GM12878 (cell line): ENCODE measurements around the gene CACNG4.

Experiments used
- BHLHE40 ChIP-seq, 2 experiments: fragments of 450-650 bp in 1 of 2; IDR thresholded peaks; 2 replicates each; pipeline ENCODE4 v1.6.1; 2011 to 2017; ENCODE audit warnings: low read depth in 2 of 2, borderline replicate concordance in 1 of 2, improper control_type of control experiment in 1 of 2, low read length in 1 of 2, mild to moderate bottlenecking in 1 of 2
- HDAC2 ChIP-seq: fragments of 200-600 bp; sonication (generic); IDR thresholded peaks from 2 replicates; pipeline ENCODE4 v1.6.1; 2017
- POLR2AphosphoS5 ChIP-seq: IDR thresholded peaks from 2 replicates; pipeline ENCODE4 v1.6.1; 2011; ENCODE audit warnings: mild to moderate bottlenecking, low read length, inconsistent platforms
- SIN3A ChIP-seq: IDR thresholded peaks from 2 replicates; pipeline ENCODE4 v1.6.1; 2012; ENCODE audit warnings: low read depth, low read length, improper control_type of control experiment
- SMC3 ChIP-seq: IDR thresholded peaks from 2 replicates; pipeline ENCODE4 v1.6.1; 2011; ENCODE audit warnings: low read length, improper control_type of control experiment, borderline replicate concordance
- TAF1 ChIP-seq: IDR thresholded peaks from 2 replicates; pipeline ENCODE4 v1.6.1; 2011; ENCODE audit warnings: mild to moderate bottlenecking, low read depth, low read length, borderline replicate concordance
- YY1 ChIP-seq: IDR thresholded peaks from 2 replicates; pipeline ENCODE4 v1.6.1; 2011; ENCODE audit warnings: low read depth, mild to moderate bottlenecking, low read length
- ZNF384 ChIP-seq: IDR thresholded peaks from 2 replicates; pipeline ENCODE4 v1.6.1; 2012; ENCODE audit warnings: low read depth, mild to moderate bottlenecking, low read length, improper control_type of control experiment, borderline replicate concordance
- TF ChIP-seq, protein P1 (sequence below), 3 experiments: IDR thresholded peaks in 2 of 3; conservative IDR thresholded peaks in 1 of 3; 2 replicates each; pipeline ENCODE4 v1.5.1; 2011; ENCODE audit warnings: low read depth in 3 of 3, low read length in 3 of 3, mild to moderate bottlenecking in 3 of 3, control low read depth in 2 of 3, moderate library complexity in 2 of 3, inconsistent platforms in 1 of 3, mixed read lengths in 1 of 3; ENCODE audit not compliant: control insufficient read depth in 2 of 3, insufficient read depth in 1 of 3; ENCODE audit errors: extremely low read depth in 1 of 3
- TF ChIP-seq, protein P2 (sequence below): fragments of 450-650 bp; IDR thresholded peaks from 2 replicates; pipeline ENCODE4 v1.6.1; 2017; ENCODE audit warnings: mild to moderate bottlenecking

DNA sequence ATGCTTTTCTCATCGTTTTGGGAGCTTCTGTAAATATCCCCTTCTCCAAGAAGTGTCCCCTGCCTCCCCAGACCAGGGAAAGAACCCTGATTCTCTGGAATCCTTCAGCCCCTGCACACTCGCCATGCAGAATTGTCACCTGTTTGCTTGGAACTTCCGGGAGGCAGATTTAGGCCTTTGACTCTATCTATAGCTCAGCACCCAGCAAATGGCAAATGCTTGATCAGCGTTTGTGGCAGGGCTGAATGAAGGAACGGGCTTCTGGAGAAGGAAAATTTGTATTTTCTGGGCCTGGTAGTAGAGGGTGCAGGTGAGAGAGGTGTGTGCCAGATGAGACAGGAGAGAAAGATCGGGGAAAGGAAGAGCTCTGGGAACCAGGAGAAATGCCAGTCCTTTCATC, 18.3 kb upstream of the CACNG4 start:
- TF ChIP-seq ZNF384 (no peak), SIN3A (no peak), TAF1 (no peak), YY1 (no peak), HDAC2 (no peak), SMC3 (no peak), POLR2AphosphoS5 (no peak), BHLHE40 (IDR thresholded peaks at IDR 0.05; ENCODE audit: borderline replicate concordance in 1 of 2, low read depth in 2 of 2, low read length in 1 of 2) (no peak)
- TF ChIP-seq, protein P1, sequence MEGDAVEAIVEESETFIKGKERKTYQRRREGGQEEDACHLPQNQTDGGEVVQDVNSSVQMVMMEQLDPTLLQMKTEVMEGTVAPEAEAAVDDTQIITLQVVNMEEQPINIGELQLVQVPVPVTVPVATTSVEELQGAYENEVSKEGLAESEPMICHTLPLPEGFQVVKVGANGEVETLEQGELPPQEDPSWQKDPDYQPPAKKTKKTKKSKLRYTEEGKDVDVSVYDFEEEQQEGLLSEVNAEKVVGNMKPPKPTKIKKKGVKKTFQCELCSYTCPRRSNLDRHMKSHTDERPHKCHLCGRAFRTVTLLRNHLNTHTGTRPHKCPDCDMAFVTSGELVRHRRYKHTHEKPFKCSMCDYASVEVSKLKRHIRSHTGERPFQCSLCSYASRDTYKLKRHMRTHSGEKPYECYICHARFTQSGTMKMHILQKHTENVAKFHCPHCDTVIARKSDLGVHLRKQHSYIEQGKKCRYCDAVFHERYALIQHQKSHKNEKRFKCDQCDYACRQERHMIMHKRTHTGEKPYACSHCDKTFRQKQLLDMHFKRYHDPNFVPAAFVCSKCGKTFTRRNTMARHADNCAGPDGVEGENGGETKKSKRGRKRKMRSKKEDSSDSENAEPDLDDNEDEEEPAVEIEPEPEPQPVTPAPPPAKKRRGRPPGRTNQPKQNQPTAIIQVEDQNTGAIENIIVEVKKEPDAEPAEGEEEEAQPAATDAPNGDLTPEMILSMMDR (IDR thresholded peaks at IDR 0.05 in 2 of 3, conservative IDR thresholded peaks at IDR 0.05 in 1 of 3; ENCODE audit: control insufficient read depth in 2 of 3, extremely low read depth in 1 of 3, insufficient read depth in 1 of 3, low read depth in 3 of 3, low read length in 3 of 3), result no peak
- TF ChIP-seq, protein P2, sequence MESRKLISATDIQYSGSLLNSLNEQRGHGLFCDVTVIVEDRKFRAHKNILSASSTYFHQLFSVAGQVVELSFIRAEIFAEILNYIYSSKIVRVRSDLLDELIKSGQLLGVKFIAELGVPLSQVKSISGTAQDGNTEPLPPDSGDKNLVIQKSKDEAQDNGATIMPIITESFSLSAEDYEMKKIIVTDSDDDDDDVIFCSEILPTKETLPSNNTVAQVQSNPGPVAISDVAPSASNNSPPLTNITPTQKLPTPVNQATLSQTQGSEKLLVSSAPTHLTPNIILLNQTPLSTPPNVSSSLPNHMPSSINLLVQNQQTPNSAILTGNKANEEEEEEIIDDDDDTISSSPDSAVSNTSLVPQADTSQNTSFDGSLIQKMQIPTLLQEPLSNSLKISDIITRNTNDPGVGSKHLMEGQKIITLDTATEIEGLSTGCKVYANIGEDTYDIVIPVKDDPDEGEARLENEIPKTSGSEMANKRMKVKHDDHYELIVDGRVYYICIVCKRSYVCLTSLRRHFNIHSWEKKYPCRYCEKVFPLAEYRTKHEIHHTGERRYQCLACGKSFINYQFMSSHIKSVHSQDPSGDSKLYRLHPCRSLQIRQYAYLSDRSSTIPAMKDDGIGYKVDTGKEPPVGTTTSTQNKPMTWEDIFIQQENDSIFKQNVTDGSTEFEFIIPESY, result no peak
